ENCODE results near the gene BAD. TPM values are rescaled to one million over a fixed set of nuclear protein-coding genes. Genes with fewer than 3 reads are reported as not detected.

The BAD gene
- total and polyA plus RNA-seq, 8 donors, result 40.4 to 343 (median 105) TPM

GRCh38 chr11:64286801-64287159 is 2.3 kb upstream of the BAD start:
- 89 to 93% (median 91%) methylated on average over 9 of the region's 9 CpGs for WGBS, 5 donors
- Histone ChIP-seq H3K4me1 (peaks cover 26 to 54% (median 49%) of the 10 kb centered on the region in 4 donors), H3K27ac (no peak overlapping the region), H3K36me3 (peaks cover 2 to 15% (median 7%) of the 10 kb centered on the region in 4 donors), H3K9me3 (no peaks in the 10 kb centered on the region), H3K4me3 (no peak overlapping the region), H3K27me3 (peaks cover 10 to 29% (median 16%) of the 10 kb centered on the region in 3 donors)
- TF ChIP-seq CTCF (IDR thresholded peaks at IDR 0.05), result no peak
- TF ChIP-seq EP300 (IDR thresholded peaks at IDR 0.05), result no peak
- TF ChIP-seq POLR2A (IDR thresholded peaks at IDR 0.05), result no peak
- TF ChIP-seq POLR2AphosphoS5 (IDR thresholded peaks at IDR 0.05), result no peak
- DNase-seq, result no peak
- intact Hi-C loops (cut with DNase I; ENCODE audit: low total_unique reads), result no loop called here

DNA sequence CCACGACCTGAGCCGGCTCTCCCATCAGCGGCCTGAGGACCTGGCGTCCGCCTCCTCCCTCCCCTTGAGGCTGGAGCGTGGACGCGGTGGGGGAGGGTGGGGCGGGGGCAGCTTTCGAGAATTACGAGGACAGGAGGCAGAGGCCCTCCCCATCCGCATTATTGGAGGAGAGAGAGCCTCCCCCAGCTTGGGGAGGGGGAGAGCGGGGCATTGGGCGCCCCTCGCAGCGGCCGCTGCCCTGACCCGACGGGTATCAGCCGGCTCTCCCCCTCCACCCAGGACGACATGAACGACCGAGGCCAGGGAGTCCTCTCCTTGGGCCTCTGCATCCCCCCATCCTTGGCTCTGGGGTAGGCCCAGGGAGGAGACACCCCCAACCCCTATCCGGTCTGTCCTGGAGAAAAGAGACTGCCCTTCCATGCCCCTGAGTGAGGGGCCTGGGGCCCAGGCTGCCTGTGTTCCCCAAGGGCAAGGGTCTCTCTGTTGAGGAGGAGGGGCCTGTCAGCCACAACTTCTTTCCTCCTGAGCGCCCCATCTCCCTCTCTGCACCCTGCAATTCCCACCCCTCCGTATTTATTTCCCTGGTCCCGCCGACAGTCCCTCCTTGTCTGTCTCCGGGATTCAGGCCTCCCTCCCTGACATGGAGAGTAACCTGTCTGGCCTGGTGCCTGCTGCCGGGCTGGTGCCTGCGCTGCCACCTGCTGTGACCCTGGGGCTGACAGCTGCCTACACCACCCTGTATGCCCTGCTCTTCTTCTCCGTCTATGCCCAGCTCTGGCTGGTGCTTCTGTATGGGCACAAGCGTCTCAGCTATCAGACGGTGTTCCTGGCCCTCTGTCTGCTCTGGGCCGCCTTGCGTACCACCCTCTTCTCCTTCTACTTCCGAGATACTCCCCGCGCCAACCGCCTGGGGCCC is 1.7 kb upstream of the BAD start:
- H3K27me3 ChIP-seq, result peaks cover 4 to 23% (median 10%) of the 10 kb centered on the region in 3 donors
- TF ChIP-seq POLR2A (IDR thresholded peaks at IDR 0.05), result no peak
- no peak for TF ChIP-seq CTCF (IDR thresholded peaks at IDR 0.05)
- TF ChIP-seq POLR2AphosphoS5 (IDR thresholded peaks at IDR 0.05), result no peak
- no peak for TF ChIP-seq EP300 (IDR thresholded peaks at IDR 0.05)
- 23 to 58% (median 28%) methylated on average over 18 to 40 of the region's 40 CpGs for WGBS, 5 donors
- DNase-seq, result no peak
- no peaks in the 10 kb centered on the region for H3K9me3 ChIP-seq
- peak overlapping the region; percentile 94 to 99 (median 98) for H3K27ac ChIP-seq
- H3K36me3 ChIP-seq, result peaks cover 3 to 21% (median 13%) of the 10 kb centered on the region in 4 donors
- H3K4me3 ChIP-seq, result peak overlapping the region; percentile 84 to 88 (median 86)
- intact Hi-C loops (cut with DNase I; ENCODE audit: low total_unique reads), result no loop called here
- peaks cover 19 to 54% (median 45%) of the 10 kb centered on the region in 4 donors for H3K4me1 ChIP-seq

DNA sequence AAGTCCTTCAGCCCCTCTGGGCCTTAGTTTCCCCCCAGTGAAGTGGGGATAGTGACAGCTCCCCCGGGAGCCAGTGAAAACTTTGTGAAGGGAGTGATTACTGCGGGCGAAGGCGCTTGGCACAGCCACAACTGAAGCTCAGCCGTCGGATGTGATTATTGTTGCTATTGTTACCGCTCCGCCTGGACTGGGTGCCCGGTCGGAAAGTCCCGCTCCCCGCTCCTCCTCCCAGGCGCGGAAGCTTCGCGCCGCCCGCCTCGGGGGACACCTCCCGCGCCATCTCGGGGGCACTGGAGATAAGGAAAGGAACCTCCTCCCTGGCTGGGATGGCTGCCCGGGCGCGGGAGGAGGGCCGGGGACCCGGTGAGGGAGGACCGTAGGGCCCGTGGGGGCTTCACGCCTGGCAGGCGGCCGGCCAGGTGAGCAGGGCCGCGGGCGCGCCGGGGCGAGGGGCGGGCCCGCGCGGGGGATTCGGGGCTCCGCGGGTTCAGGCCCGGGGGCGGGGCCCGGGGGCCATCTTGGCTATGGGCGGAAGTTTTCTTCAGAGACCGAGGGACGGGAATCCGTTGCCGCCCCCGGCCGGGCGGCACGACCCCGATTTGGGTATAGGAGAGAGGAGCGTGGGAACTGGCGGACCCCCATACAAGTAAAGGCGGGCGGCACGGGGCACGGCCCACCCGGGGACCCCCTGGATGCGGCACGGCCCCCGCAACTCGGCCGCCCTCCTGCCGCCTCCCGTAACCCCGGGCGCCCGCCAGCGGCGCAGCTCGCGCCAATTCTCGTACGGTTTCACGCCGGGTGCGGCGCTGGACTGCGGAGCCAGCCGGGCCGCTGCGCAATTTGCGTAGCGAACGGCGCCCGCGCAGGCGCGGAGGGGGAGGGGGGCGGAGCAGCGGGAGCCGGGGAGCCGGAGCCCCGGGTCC is 758 bp upstream of the BAD start, which contains the start of gene GPR137:
Gene GPR137, plus strand, starts transcription at position 887 of the 923 bp plus-strand sequence. CDS start 677 bp downstream, outside the sequence.
- H3K27ac ChIP-seq, result peak within 1 kb of the TSS; percentile 94 to 99 (median 98)
- TF ChIP-seq CTCF (IDR thresholded peaks at IDR 0.05) (no peak), POLR2AphosphoS5 (IDR thresholded peaks at IDR 0.05) (peak; percentile 17 to 50 (median 25)), EP300 (IDR thresholded peaks at IDR 0.05) (no peak), POLR2A (IDR thresholded peaks at IDR 0.05) (no peak)
- H3K27me3 ChIP-seq, result peaks cover 0 to 13% (median 2%) of the 10 kb centered on the region in 3 donors
- H3K4me3 ChIP-seq, result peak within 1 kb of the TSS; percentile 84 to 88 (median 86)
- H3K4me1 ChIP-seq, result peaks cover 17 to 57% (median 43%) of the 10 kb centered on the region in 4 donors
- no peaks in the 10 kb centered on the region for H3K9me3 ChIP-seq
- 0 to 1% (median 0%) methylated on average over 14 to 102 of the region's 102 CpGs for WGBS, 5 donors
- peaks cover 3 to 28% (median 17%) of the 10 kb centered on the region in 4 donors for H3K36me3 ChIP-seq
- DNase-seq, result peak; percentile 92 to 95
- intact Hi-C loops (cut with DNase I; ENCODE audit: low total_unique reads), result no loop called here

- no peak for TF ChIP-seq POLR2AphosphoS5 (IDR thresholded peaks at IDR 0.05)
- TF ChIP-seq CTCF (IDR thresholded peaks at IDR 0.05), result no peak
- no peak for TF ChIP-seq POLR2A (IDR thresholded peaks at IDR 0.05)
- TF ChIP-seq EP300 (IDR thresholded peaks at IDR 0.05), result no peak
- DNase-seq, result no peak
- WGBS, 5 donors, result 82 to 87% (median 83%) methylated on average over 3 of the region's 3 CpGs
- H3K9me3 ChIP-seq, result no peaks in the 10 kb centered on the region
- no peaks in the 10 kb centered on the region for H3K27me3 ChIP-seq
- H3K36me3 ChIP-seq, result peaks cover 4 to 35% (median 30%) of the 10 kb centered on the region in 4 donors
- H3K27ac ChIP-seq, result peak overlapping the region in 2 of 5 donors; percentile 94 to 98
- intact Hi-C loops (cut with DNase I; ENCODE audit: low total_unique reads), result no loop called here
- peaks cover 17 to 57% (median 43%) of the 10 kb centered on the region in 4 donors for H3K4me1 ChIP-seq
- peak overlapping the region in 2 of 4 donors; percentile 84 to 86 for H3K4me3 ChIP-seq
Observed at GRCh38 chr11:64283092-64283491, 1.4 kb downstream of the BAD start.

Measured in stomach (tissue), 9 donors.